Activated T-helper 17 cell treated with anti-CD3 and anti-CD28 coated beads, Interleukin-2, amount 50 U/mL, for 72 hours (primary cell): ENCODE measurements around the gene DOCK2. TPM values are rescaled to one million over a fixed set of nuclear protein-coding genes. Genes with fewer than 3 reads are reported as not detected.

Experiments
- total RNA-seq, 2 donors: library from RNA; stranded (reverse); gene quantifications; one replicate each; pipeline ENCODE4 v1.2.3, GENCODE V29; 2022

DOCK2 gene
- total RNA-seq, 2 donors from 2014 or later: 229 to 244 TPM

Other genes with a start within 250 kb of the DOCK2 start
- 10 to 100 TPM; 22.8 to 38.4 TPM for gene SPDL1, start 53.5 kb upstream of the DOCK2 start, total RNA-seq